HG02938 (cell line): ENCODE measurements around the gene TUSC2.
"Not testable (repeated sequence)": the region's sequence is repeated elsewhere in the genome, so short reads cannot be mapped to it uniquely, and the experiment has no call there.

Experiments used
- ATAC-seq: cut with Tn5 transposase; IDR thresholded peaks from one replicate; pipeline ENCODE4 v1.9.1; 2021; ENCODE audit warnings: mild to moderate bottlenecking, moderate library complexity; ENCODE audit not compliant: unreplicated experiment

Gene TUSC2

DNA sequence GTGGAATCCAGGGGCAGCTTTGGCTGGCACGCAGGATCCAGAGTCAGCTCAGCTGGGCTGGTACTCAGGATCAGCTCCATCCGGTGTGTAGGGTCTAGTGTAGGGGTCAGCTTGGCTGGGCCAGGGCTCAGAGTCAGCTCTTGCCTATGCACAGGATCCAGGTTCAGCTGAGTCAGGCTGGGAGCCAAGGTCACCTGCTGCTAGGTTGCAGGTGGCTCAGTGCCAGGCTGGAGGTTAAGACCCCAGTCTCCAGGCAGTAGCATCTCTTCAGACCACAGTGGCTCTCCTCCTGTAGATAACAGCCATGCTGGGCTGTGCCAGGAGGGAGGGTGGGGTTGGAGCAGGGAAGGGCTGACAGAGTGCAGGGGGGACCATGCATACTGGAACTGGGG lies 30.6 kb downstream of the TUSC2 start:
- ATAC-seq: no peak

DNA sequence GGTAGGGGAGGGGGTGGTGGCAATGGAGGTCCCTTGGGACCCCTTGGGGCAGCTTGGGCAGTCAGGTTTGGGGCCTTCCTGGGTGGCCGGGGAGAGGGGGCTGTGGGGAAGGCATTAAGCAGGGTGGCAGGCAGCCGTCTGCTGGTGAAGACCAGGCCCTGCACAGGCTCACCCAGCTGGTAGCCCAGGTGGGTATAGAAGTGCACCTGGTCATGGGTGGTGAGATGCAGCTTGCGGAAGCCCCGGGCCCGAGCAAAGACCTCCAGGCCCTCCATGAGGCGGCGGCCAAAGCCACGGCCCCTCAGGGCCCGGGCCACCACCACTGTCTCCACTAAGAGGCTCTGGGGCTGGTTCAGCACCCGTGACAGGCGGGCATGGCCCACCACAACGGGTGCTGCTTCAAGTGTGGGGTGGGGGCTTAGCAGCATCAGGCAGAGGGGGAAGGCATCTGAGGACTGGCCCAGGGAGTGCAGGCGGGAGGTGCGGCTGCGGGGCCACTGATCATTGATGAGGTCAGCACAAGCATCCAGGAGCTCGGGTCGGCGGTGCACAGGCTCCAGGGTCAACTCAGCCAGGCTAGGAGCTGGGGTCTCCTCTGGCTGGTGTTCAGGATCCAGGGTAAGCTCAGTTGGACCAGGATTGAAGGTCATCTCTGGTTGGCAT lies 31.2 kb downstream of the TUSC2 start:
- ATAC-seq: no peak

DNA sequence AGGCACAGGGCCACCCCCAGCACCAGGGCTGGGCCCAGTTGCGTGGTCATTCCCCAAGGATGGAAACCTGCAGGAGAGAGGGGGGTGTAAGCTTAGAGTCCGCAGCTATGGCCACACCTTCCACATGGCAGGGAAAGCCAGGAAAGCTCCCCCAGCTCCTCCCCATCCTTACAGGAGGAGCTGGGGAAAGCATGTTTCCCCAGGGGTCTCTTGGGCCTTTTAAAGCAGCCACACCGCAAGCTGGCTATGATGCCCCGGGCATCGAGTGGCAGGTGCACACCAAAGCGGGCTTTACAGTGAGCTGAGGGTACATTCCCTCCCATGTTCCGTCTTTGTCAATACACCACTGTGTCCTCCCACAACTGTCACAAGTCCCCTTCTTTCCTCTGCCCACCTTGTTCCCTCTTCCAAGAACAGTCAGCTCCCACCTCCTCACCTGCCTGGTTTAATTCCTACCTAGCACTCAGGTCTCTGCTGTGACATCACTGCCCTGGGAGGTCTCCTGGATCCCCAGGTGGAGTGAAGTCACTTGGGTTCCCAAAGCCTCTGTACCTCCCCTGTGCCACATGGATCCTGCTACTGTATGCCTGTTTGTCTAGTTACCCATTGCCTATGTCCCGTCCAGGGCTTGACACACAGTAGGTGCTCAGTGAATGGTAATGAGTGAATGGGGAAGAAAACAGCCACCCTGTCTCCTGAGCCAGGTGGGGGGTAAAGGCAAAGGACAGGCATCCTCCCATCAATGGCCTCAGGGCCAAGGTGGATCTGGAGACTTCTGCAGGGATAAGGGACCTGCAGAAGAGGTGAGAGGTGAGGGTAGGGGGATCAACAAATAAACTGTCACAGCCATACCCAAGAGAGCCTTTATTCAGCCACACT lies 32.2 kb downstream of the TUSC2 start:
- ATAC-seq: no peak

DNA sequence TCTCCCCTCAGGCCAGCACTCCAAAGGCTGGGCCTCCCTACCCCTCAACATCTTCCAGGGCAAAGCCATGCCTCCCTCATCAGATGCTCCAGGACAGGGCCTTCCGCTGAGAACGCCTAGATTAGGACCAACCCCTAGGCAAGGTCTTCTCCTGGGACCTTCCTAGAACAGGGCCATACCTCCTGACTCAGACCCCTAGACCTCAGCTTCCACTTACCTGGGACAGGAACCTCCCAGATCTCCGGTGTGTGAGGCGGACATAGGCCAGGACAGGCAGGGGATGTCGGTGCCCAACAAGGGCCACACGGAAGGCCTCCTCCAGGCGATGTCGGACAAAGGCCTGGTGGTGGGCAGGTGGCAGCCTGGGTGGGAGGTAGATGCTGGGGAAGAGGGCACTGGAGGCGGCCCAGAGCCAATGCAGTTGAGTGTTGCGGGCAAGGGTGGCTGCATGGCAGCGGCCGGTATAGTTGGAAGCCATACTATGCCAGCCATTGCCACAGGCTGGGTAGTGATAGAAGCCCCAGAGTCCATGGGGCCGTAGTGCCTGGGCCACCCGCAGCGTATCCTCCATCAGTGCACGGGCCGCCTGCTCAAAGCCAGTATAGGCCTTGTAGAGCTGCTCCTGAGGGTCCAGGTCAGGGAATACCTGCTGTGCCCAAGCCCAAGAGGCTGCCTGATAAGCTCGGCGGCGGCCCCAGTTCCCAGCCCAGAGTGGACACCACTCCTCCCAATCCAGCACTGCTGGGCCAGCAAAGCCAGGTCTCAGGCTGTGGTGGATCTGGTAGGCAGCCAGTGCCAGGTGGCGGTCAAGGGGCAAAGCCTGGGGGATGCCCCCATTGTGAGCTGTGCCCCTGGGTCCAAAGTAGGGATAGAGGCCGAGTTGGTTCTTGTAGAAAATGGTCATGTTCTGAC lies 33.3 kb downstream of the TUSC2 start:
- ATAC-seq: no peak

DNA sequence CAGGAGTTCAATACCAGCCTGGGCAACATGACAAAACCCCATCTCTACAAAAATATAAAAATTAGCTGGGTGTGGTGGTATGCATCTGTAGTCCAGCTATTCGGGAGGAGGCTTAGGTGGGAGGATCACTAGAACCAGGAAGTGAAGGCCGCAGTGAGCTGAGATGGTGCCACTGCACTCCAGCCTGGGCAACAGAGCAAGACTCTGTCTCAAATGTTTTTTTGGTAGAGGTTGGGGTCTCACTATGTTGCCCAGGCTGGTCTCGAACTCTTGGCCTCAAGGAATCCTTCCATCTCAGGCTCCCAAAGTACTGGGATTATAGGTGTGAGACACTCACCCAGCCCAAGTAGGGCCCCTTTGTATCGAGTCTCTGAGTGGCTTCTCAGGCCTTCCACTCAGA lies 33.9 kb downstream of the TUSC2 start:
- no peak for ATAC-seq

DNA sequence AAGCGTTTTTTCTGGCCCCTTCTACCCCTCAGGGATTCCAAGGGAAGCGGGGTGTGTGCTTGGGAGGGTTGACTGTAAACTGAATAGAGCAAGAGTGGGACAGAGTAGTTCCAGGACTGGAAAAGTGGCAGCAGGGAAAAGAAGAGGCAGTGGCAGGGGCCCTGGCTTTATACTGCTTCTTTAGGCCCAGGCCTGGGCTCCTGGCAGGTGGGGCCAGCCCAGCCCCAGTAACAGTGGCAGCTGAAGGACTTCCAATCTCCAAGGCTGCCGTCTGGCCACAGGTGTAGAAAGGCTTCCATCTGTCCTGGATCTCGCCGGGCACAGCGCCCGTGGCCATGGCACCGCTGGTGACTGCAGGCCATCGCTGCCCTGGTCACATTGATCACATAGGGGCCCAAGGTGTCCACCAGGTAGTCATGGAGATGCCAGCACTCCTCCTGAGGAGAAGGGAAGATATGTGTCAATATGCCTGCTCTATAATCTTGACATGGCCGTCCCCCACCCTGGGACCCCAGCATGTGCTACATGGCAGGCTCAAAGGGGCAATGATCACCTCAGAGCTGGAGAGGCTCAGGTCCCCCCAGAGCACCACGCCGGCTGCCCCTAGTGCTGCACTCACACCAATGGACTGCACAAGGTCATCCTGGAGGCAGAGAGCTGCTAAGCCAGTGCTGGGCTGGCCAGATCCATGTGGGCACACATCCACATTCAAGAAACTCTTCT lies 34.8 kb downstream of the TUSC2 start:
- ATAC-seq: no peak

DNA sequence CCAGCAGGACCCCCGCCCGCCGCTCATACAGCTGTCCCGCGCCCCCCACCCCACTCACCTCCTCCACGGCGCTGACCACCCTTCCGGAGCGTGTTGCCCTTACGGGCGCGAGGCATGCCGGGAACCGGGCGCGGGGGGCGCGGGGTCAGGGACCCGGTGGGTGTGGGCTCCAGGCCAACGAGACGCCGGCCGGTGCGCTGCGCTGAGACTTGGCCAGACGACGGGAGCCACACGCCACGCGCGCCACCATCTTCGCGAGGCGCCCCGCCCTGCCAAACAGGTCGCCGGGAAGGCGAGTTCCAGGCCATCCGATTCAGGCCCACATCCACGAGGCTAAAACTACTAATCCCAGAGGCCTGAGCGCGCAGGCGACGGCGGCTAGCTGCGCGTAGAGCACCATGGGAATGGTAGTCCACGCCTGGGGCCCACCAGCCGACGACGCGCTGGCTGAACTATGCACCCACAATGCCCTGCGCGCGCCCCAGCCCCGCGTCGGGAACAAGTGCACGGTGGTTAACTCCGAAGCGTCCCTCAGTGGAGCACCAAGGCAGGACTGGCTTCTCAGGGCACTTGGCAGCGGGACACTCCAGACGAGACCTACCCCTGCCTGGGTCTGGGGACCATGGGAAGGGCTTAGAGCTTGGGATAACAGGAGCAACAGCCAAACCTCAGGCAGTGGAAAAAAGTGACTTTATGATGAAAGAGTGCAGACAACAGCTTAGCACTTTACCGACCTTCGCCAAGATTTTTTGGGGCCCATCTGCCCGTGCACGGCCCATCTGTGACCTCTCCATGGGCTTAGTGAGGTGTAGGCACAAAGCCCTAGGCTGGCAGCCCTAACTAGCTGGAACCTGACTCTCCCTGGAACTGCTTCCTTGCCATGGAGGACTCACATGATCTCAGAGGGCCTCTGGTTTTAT lies 35.6 kb downstream of the TUSC2 start, which contains the start of gene IFRD2:
TSS of gene IFRD2 (minus strand) at position 271 of the 920 bp plus-strand sequence. CDS start at position 116, 155 bp downstream.
- peak; percentile 93 for ATAC-seq

DNA sequence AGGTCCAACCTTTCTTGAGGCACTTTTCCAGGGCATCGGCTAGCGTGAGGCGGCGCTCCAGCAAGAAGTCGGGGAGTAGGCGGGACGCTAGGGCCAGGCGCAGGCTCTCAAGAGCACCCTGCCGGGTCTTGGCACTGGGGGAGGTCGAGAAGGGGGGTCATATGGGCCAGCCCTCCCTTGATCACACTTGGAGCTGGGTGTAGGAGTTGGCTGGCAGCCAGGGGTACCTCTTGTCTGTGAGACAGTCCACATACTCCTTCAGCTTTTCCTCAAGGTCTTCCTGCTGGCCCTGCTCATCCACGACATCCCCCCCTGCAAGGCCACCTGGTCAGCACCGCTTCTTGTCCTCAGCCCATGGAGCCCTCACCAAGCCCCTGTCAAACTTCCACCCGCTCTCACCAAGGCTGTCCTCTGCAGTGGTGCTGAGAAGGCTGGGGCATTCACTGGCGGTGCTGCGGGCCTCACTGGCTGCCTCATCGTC lies 37.8 kb downstream of the TUSC2 start:
- ATAC-seq: no peak

- ATAC-seq: no peak
Observed at GRCh38 chr3:50289130-50289529, 38.9 kb downstream of the TUSC2 start.

- no peak for ATAC-seq
Observed at GRCh38 chr3:50288387-50289007, 39.5 kb downstream of the TUSC2 start.

- no peak for ATAC-seq
Observed at GRCh38 chr3:50287262-50287661, 40.8 kb downstream of the TUSC2 start.

DNA sequence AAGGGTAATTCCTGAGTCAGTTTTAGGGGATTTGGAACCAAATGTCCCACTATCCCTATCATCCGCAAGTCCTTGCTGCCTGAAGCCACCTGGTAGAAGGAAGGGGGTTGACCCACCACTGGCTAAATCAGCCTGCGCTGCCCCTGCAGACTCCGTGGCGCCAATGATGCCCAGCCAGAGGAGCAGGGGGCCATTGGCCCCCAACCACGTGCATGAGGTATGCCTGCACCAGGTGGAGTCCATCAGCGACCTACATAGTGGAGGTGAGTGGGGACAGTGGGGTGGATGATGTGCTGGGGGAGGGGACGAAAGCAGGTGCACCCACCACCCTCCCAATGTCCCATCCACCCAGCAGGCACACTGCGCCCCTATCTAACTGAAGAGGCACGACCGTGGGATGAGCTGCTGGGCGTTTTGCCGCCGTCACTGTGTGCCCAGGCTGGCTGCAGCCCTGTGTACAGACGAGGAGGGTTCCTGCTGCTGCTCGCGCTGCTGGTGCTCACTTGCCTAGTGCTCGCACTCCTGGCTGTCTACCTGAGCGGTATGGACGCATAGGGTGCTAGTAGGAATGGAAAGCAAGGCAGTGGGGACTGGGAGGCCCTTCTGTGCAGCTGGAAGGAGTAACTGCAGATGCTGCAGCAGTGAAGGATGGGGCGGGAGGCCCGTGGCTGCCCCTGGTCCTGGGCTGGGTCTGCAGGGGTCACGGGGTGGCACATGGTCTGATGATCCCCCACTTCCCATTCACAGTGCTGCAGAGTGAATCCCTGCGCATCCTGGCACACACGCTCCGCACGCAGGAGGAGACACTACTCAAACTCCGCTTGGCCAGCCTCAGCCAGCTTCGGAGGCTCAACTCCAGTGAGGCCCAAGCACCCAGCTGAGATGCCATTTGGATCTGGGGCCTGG lies 41.4 kb downstream of the TUSC2 start:
- no peak for ATAC-seq

DNA sequence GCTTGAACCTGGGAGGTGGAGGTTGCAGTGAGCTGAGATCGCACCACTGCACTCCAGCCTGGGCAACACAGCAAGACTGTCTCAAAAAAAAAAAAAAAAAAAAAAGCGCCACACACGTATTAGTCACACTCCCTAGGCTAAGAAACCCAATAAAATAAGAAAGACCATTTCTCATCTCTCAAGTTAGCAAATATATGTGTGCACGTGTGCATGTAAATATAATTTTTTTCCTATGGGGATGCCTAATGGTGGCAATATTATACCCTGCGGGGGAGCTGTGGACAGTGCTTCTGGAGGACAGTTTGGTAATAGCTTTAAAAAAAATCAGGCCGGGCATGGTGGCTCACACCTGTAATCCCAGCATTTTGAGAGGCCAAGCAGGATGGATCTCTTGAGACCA lies 43.9 kb downstream of the TUSC2 start:
- ATAC-seq: not testable (repeated sequence)

DNA sequence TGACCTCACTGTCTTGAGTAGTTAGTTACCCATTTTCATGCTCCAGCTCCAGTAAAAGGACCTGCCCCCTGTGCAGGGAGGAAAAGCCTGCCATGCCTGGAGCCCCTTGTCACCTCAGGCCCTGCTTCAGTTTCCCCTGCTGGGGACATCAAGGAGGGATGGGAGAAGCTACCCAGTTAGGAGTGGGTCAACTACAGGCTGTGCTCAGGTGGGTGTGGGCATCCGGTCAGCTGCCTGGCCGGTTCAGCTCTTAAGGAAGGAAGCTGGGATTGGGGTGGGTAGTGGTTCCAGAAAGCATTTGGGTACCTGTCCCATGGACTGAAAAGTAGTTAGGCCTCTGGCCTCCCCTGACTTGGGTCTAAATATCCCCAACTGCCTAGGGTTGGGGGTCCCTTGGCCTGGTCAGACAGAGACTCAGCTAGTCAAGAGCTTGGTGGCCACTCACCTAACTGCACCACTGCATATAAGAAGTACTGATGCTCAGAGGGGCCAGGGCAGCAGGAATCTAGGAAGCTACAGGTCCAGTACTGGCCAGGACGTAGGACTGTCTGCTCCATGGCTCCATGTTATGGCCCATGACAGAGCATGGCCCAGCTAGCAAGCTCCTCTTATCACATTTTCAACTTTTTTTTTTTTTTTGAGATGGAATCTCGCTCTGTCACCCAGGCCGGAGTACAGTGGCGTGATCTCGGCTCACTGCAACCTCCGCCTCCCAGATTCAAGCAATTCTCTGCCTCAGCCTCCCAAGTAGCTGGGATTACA lies 48.6 kb downstream of the TUSC2 start:
- ATAC-seq: no peak

GRCh38 chr3:50278880-50279224 lies 49.2 kb downstream of the TUSC2 start, which contains the start of gene LSMEM2:
TSS of gene LSMEM2 (plus strand) at chr3:50279087. CDS start at chr3:50279114, 27 bp downstream.
- ATAC-seq: no peak

GRCh38 chr3:50278123-50278879 lies 49.7 kb downstream of the TUSC2 start:
- no peak for ATAC-seq
